OCI-LY3 (cell line): ENCODE data around the gene FLYWCH1.
A peak's percentile ranks its signal among the peaks of the same experiment; 100 is the strongest.

Experiments
- H2AFZ ChIP-seq: fragments of 200-600, 300-600 bp; shearing (Covaris generic); 2 replicates; pipeline ENCODE4 v1.6.0; 2014; ENCODE audit warnings: antibody characterized with exemption, low read depth, low read length
- H3K27ac ChIP-seq: fragments of 200-600, 300-600 bp; sonication (generic); 2 replicates; pipeline ENCODE4 v1.5.1; 2014; ENCODE audit warnings: mild to moderate bottlenecking, low read length, moderate library complexity, mixed read lengths
- H3K27me3 ChIP-seq: fragments of 200-600, 300-600 bp; sonication (generic); 2 replicates; pipeline ENCODE4 v1.6.1; 2014; ENCODE audit warnings: low read depth, low read length, mixed read lengths
- H3K36me3 ChIP-seq: fragments of 200-600, 300-600 bp; sonication (generic); replicated peaks from 2 replicates; pipeline ENCODE3; 2014; ENCODE audit warnings: low read depth, low read length, mixed read lengths
- H3K4me1 ChIP-seq: fragments of 300-600, 200-600 bp; sonication (generic); 2 replicates; pipeline ENCODE4 v1.6.1; 2014; ENCODE audit warnings: low read length, mixed read lengths
- H3K4me2 ChIP-seq: fragments of 200-600, 300-600 bp; sonication (generic); 2 replicates; pipeline ENCODE4 v1.6.1; 2014; ENCODE audit warnings: low read length, mixed read lengths
- H3K4me3 ChIP-seq: fragments of 300-600, 200-600 bp; sonication (generic); 2 replicates; pipeline ENCODE4 v1.5.1; 2014; ENCODE audit warnings: antibody characterized with exemption, mild to moderate bottlenecking, low read length, moderate library complexity
- H3K79me2 ChIP-seq: fragments of 300-600, 200-600 bp; shearing (Covaris generic); 2 replicates; pipeline ENCODE4 v1.6.1; 2014; ENCODE audit warnings: mild to moderate bottlenecking, low read length, mixed read lengths
- H3K9ac ChIP-seq: fragments of 300-600, 200-600 bp; shearing (Covaris generic); 2 replicates; pipeline ENCODE4 v1.6.0; 2014; ENCODE audit warnings: mild to moderate bottlenecking, low read length, moderate library complexity
- H3K9me3 ChIP-seq: fragments of 200-600, 300-600 bp; shearing (Covaris generic); 2 replicates; pipeline ENCODE4 v1.6.1; 2014; ENCODE audit warnings: low read length, mixed read lengths; ENCODE audit not compliant: insufficient read depth
- H4K20me1 ChIP-seq: fragments of 200-600, 300-600 bp; sonication (generic); 2 replicates; pipeline ENCODE4 v1.6.1; 2016; ENCODE audit warnings: low read length, mixed read lengths; ENCODE audit not compliant: insufficient read depth
- EZH2phosphoT487 ChIP-seq: fragments of 200-600 bp; shearing (Covaris generic); IDR thresholded peaks from 2 replicates; pipeline ENCODE4 v1.6.1; 2018; ENCODE audit warnings: antibody characterized with exemption, mixed run types, low read depth
- TF ChIP-seq, protein P1 (sequence below): fragments of 200-600, 300-600 bp; sonication (generic); IDR thresholded peaks from 2 replicates; pipeline ENCODE4 v1.5.1; 2014; ENCODE audit warnings: antibody characterized with exemption, low read length, low read depth

FLYWCH1 gene

GRCh38 chr16:2874912-2875362 lies 36.8 kb upstream of the FLYWCH1 start:
- Histone ChIP-seq H3K9ac (no peak overlapping the region), H3K4me2 (peak overlapping the region; percentile 61)

DNA sequence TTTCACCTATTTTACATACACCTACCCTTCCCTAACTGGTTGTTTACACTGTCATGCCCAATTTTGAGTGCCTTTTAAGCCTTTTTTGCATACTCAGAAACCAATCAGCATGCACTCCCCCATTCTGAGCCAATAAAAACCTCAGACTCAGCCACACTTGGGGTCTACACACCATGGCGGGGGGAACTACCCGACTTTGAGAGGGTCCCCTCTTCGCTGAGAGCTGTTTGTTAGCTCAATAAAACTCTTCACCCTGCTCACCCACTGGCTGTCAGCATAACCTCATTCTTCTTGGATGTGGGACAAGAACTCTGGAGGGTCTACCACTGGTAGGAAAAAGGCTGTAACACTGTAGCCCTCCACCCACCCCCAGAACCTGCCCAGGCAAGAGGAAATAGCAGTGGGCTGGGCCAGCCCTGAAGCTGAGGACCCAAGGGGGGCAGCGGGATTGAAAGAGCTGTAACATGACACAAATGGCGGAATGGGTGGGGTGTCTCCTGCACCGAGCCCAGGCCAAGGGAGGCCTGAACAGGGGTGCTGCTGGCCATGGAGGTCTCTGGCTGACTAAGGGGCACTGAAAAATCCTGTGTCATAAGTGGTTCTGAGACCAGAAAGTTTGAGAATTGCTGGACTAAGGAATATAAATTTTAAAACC lies 31.8 kb upstream of the FLYWCH1 start:
- no peaks in the 10 kb centered on the region for H3K36me3 ChIP-seq
- no peak overlapping the region for H3K4me2 ChIP-seq
- TF ChIP-seq EZH2phosphoT487: no peak
- TF ChIP-seq, protein P1, sequence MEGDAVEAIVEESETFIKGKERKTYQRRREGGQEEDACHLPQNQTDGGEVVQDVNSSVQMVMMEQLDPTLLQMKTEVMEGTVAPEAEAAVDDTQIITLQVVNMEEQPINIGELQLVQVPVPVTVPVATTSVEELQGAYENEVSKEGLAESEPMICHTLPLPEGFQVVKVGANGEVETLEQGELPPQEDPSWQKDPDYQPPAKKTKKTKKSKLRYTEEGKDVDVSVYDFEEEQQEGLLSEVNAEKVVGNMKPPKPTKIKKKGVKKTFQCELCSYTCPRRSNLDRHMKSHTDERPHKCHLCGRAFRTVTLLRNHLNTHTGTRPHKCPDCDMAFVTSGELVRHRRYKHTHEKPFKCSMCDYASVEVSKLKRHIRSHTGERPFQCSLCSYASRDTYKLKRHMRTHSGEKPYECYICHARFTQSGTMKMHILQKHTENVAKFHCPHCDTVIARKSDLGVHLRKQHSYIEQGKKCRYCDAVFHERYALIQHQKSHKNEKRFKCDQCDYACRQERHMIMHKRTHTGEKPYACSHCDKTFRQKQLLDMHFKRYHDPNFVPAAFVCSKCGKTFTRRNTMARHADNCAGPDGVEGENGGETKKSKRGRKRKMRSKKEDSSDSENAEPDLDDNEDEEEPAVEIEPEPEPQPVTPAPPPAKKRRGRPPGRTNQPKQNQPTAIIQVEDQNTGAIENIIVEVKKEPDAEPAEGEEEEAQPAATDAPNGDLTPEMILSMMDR: no peak
- H3K79me2 ChIP-seq: peaks cover 7% of the 10 kb centered on the region
- H3K9ac ChIP-seq: no peak overlapping the region
- H4K20me1 ChIP-seq: no peaks in the 10 kb centered on the region
- H3K9me3 ChIP-seq: peaks cover 9% of the 10 kb centered on the region; the same call in 1 of the 2 replicates
- H2AFZ ChIP-seq: no peak overlapping the region
- H3K4me1 ChIP-seq: peaks cover 5% of the 10 kb centered on the region; the same call in 1 of the 2 replicates
- no peak overlapping the region for H3K27ac ChIP-seq
- no peak overlapping the region for H3K4me3 ChIP-seq
- no peaks in the 10 kb centered on the region for H3K27me3 ChIP-seq

More at GRCh38 chr16:2874912-2875362, 36.8 kb upstream of the FLYWCH1 start:
- TF ChIP-seq EZH2phosphoT487: no peak
- TF ChIP-seq, protein P1: peak; percentile 86
- Histone ChIP-seq H2AFZ (peak overlapping the region; percentile 84), H3K27ac (no peak overlapping the region), H4K20me1 (no peaks in the 10 kb centered on the region), H3K79me2 (no peaks in the 10 kb centered on the region), H3K36me3 (no peaks in the 10 kb centered on the region), H3K4me1 (0 out of 2 replicates have a peak, but pooled peaks cover 5% of the 10 kb centered on the region), H3K9me3 (peaks cover 5% of the 10 kb centered on the region; the same call in 1 of the 2 replicates), H3K27me3 (no peaks in the 10 kb centered on the region; the same call in 1 of the 2 replicates), H3K4me3 (0 out of 2 replicates have a peak overlapping the region, but pooled peaks have one; percentile 25)

DNA sequence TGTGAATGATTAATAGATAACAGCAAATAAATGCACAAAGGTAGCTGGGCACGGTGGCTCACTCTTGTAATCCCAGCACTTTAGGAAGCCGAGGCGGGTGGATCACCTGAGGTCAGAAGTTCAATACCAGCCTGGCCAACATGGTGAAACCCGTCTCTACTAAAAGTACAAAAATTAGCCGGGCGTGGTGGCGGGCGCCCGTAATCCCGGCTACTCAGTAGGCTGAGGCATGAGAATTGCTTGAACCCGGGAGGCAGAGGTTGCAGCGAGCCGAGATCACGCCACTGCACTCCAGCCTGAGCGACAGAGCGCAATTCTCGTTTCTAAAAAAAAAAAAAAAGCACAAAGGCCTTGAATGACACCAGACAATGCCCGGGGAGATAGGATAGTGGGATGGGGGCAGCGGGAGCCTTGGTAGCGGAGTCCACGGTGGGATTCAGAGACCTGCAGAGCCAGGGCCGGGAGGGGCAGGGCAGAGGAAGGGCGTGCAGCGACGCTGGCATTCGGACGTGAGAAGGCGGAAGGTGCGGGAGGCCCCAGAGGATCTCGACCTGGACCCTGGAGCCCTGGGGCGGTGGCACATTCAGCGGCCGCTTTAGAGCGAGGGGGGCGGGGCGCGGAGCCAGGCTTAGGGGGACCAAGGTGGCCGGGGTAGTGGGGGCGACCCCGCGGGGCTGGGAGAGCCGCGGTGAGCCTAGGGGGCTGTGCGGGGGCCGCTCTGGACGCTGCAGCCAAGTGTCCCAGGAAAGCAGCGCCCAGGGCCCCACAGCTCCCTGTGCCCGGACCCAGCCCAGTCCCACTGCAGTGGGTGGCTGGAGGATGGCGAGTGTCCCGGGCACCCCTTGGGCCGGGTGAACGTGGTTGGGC lies 29.7 kb upstream of the FLYWCH1 start:
- peak overlapping the region; percentile 93 for H3K4me2 ChIP-seq
- no peak overlapping the region for H3K27ac ChIP-seq
- H3K9me3 ChIP-seq: peaks cover 9% of the 10 kb centered on the region; the same call in 1 of the 2 replicates
- TF ChIP-seq, protein P1: no peak
- no peak for TF ChIP-seq EZH2phosphoT487
- peak overlapping the region; percentile 70 for H3K9ac ChIP-seq
- peak overlapping the region; percentile 83 for H3K4me3 ChIP-seq
- no peaks in the 10 kb centered on the region for H3K27me3 ChIP-seq
- no peaks in the 10 kb centered on the region for H3K36me3 ChIP-seq
- H3K79me2 ChIP-seq: peaks cover 7% of the 10 kb centered on the region
- peak overlapping the region; percentile 93 for H2AFZ ChIP-seq
- H3K4me1 ChIP-seq: peaks cover 5% of the 10 kb centered on the region; the same call in 1 of the 2 replicates
- H4K20me1 ChIP-seq: no peaks in the 10 kb centered on the region
